ENCODE results near the gene SORCS3.

Gene SORCS3

GRCh38 chr10:105139363-105139896, 498.3 kb downstream of the SORCS3 start:
- Histone ChIP-seq H3K36me3 (ENCODE audit: control insufficient read depth, low read length) (no peaks in the 10 kb centered on the region), H3K4me1 (ENCODE audit: control insufficient read depth, low read length) (no peaks in the 10 kb centered on the region), H3K9me2 (replicated peaks; ENCODE audit: control insufficient read depth, low read length) (no peaks in the 10 kb centered on the region), H4K20me1 (ENCODE audit: control insufficient read depth, insufficient read depth, low read depth, low read length) (no peaks in the 10 kb centered on the region), H3K4me3 (ENCODE audit: low read length) (no peak overlapping the region), H3K27ac (ENCODE audit: low read depth, low read length) (no peak overlapping the region), H3K9me3 (ENCODE audit: control insufficient read depth, insufficient read depth, low read length) (no peaks in the 10 kb centered on the region), H3K4me2 (ENCODE audit: low read length) (no peak overlapping the region), H3K79me2 (ENCODE audit: control insufficient read depth, low read length) (no peaks in the 10 kb centered on the region), H3K27me3 (ENCODE audit: control insufficient read depth, low read length) (no peaks in the 10 kb centered on the region), H3F3A (ENCODE audit: control insufficient read depth, insufficient read depth) (no peaks in the 10 kb centered on the region)
- TF ChIP-seq CTCF (IDR thresholded peaks at IDR 0.05; ENCODE audit: low read depth, low read length, poor library complexity, severe bottlenecking) (no peak), EZH2phosphoT487 (IDR thresholded peaks at IDR 0.05; ENCODE audit: borderline replicate concordance, low read length) (no peak)

- no peaks in the 10 kb centered on the region for H3K36me3 ChIP-seq (ENCODE audit: control insufficient read depth, low read length)
- no peaks in the 10 kb centered on the region for H3K27me3 ChIP-seq (ENCODE audit: control insufficient read depth, low read length)
- no peaks in the 10 kb centered on the region for H4K20me1 ChIP-seq (ENCODE audit: control insufficient read depth, insufficient read depth, low read depth, low read length)
- H3K9me2 ChIP-seq (replicated peaks; ENCODE audit: control insufficient read depth, low read length), result no peaks in the 10 kb centered on the region
- H3F3A ChIP-seq (ENCODE audit: control insufficient read depth, insufficient read depth), result no peaks in the 10 kb centered on the region
- H3K79me2 ChIP-seq (ENCODE audit: control insufficient read depth, low read length), result no peaks in the 10 kb centered on the region
- no peaks in the 10 kb centered on the region for H3K4me1 ChIP-seq (ENCODE audit: control insufficient read depth, low read length)
- no peak overlapping the region for H3K27ac ChIP-seq (ENCODE audit: low read depth, low read length)
- TF ChIP-seq EZH2phosphoT487 (IDR thresholded peaks at IDR 0.05; ENCODE audit: borderline replicate concordance, low read length) (no peak), CTCF (IDR thresholded peaks at IDR 0.05; ENCODE audit: low read depth, low read length, poor library complexity, severe bottlenecking) (no peak)
- H3K4me2 ChIP-seq (ENCODE audit: low read length), result no peak overlapping the region
- no peak overlapping the region for H3K4me3 ChIP-seq (ENCODE audit: low read length)
- no peaks in the 10 kb centered on the region for H3K9me3 ChIP-seq (ENCODE audit: control insufficient read depth, insufficient read depth, low read length)
These were observed 499.5 kb downstream of the SORCS3 start for GRCh38 chr10:105140600-105140999.

GRCh38 chr10:105145711-105146110, 504.6 kb downstream of the SORCS3 start:
- no peaks in the 10 kb centered on the region for H3K36me3 ChIP-seq (ENCODE audit: control insufficient read depth, low read length)
- H3K4me2 ChIP-seq (ENCODE audit: low read length), result no peak overlapping the region
- H3K9me3 ChIP-seq (ENCODE audit: control insufficient read depth, insufficient read depth, low read length), result no peaks in the 10 kb centered on the region
- no peaks in the 10 kb centered on the region for H4K20me1 ChIP-seq (ENCODE audit: control insufficient read depth, insufficient read depth, low read depth, low read length)
- H3K27me3 ChIP-seq (ENCODE audit: control insufficient read depth, low read length), result no peaks in the 10 kb centered on the region
- no peak overlapping the region for H3K4me3 ChIP-seq (ENCODE audit: low read length)
- H3K27ac ChIP-seq (ENCODE audit: low read depth, low read length), result no peak overlapping the region
- no peaks in the 10 kb centered on the region for H3F3A ChIP-seq (ENCODE audit: control insufficient read depth, insufficient read depth)
- H3K4me1 ChIP-seq (ENCODE audit: control insufficient read depth, low read length), result no peaks in the 10 kb centered on the region
- no peaks in the 10 kb centered on the region for H3K9me2 ChIP-seq (replicated peaks; ENCODE audit: control insufficient read depth, low read length)
- H3K79me2 ChIP-seq (ENCODE audit: control insufficient read depth, low read length), result no peaks in the 10 kb centered on the region
- TF ChIP-seq CTCF (IDR thresholded peaks at IDR 0.05; ENCODE audit: low read depth, low read length, poor library complexity, severe bottlenecking) (no peak), EZH2phosphoT487 (IDR thresholded peaks at IDR 0.05; ENCODE audit: borderline replicate concordance, low read length) (no peak)
